ENCODE measurements around the gene THEMIS.

DNA sequence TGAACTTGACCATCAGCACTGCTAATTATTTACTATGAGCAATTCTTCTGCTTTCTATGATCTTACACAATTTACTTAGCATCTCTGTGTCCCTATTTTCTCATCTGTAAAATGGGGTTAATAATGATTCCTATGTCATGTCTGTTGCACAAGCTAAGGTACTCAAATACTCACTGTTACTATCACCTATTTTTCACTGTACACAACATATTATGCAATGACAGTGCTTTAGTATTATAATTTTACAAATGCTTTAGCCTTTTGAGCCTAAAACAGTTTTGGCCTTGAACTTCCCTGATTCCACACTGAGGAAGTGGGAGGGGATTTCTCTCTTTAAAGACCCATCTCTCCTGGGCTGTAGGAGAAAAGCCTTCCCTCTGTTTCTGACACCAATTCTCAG is 36.9 kb upstream of the THEMIS start:
- TF ChIP-seq POLR2A (IDR thresholded peaks at IDR 0.05) (no peak), POLR2AphosphoS5 (IDR thresholded peaks at IDR 0.05) (no peak)
- TF ChIP-seq, protein P1, sequence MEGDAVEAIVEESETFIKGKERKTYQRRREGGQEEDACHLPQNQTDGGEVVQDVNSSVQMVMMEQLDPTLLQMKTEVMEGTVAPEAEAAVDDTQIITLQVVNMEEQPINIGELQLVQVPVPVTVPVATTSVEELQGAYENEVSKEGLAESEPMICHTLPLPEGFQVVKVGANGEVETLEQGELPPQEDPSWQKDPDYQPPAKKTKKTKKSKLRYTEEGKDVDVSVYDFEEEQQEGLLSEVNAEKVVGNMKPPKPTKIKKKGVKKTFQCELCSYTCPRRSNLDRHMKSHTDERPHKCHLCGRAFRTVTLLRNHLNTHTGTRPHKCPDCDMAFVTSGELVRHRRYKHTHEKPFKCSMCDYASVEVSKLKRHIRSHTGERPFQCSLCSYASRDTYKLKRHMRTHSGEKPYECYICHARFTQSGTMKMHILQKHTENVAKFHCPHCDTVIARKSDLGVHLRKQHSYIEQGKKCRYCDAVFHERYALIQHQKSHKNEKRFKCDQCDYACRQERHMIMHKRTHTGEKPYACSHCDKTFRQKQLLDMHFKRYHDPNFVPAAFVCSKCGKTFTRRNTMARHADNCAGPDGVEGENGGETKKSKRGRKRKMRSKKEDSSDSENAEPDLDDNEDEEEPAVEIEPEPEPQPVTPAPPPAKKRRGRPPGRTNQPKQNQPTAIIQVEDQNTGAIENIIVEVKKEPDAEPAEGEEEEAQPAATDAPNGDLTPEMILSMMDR (IDR thresholded peaks at IDR 0.05) = no peak

All from prostate gland (tissue), 2 donors.